Neuronal stem cell (in vitro differentiated cells): Measurements from ENCODE around the gene GYPA.

Experiments used
- DNase-seq: peaks from one replicate; pipeline ENCODE4 v3.0.0-alpha.2; 2013; ENCODE audit warnings: low spot score
- H2AFZ ChIP-seq: one replicate; pipeline ENCODE4 v1.6.1; 2013; ENCODE audit warnings: mild to moderate bottlenecking, low read length, inconsistent platforms
- H2AK5ac ChIP-seq: 2 replicates; pipeline ENCODE4 v1.6.1; 2013; ENCODE audit warnings: low read depth, mild to moderate bottlenecking, inconsistent platforms, low read length, moderate library complexity, mixed read lengths
- H2BK120ac ChIP-seq: 2 replicates; pipeline ENCODE4 v1.6.1; 2013; ENCODE audit warnings: low read depth, mild to moderate bottlenecking, inconsistent platforms, low read length, moderate library complexity, mixed read lengths
- H2BK12ac ChIP-seq: one replicate; pipeline ENCODE4 v1.6.1; 2013; ENCODE audit warnings: low read length, inconsistent platforms
- H2BK15ac ChIP-seq: 2 replicates; pipeline ENCODE4 v1.6.1; 2013; ENCODE audit warnings: mild to moderate bottlenecking, low read length, inconsistent platforms, mixed read lengths
- H2BK5ac ChIP-seq: one replicate; pipeline ENCODE4 v1.6.1; 2013; ENCODE audit warnings: inconsistent platforms, mild to moderate bottlenecking, low read length, moderate library complexity
- H3K14ac ChIP-seq: one replicate; pipeline ENCODE4 v1.6.1; 2013; ENCODE audit warnings: low read length, inconsistent platforms
- H3K18ac ChIP-seq: 2 replicates; pipeline ENCODE4 v1.6.1; 2013; ENCODE audit warnings: low read length, inconsistent platforms
- H3K23ac ChIP-seq: 2 replicates; pipeline ENCODE4 v1.6.1; 2013; ENCODE audit warnings: low read depth, mild to moderate bottlenecking, mixed read lengths, low read length, inconsistent platforms; ENCODE audit not compliant: poor library complexity
- H3K27ac ChIP-seq: replicated peaks from 3 replicates; pipeline ENCODE4 v1.5.1; 2013; ENCODE audit warnings: low read length, inconsistent platforms
- H3K27me3 ChIP-seq, 3 experiments: 2 replicates each; pipeline ENCODE4 v1.6.1; 2013; ENCODE audit warnings: low read length in 3 of 3, mild to moderate bottlenecking in 2 of 3, inconsistent platforms in 1 of 3, low read depth in 1 of 3, mixed read lengths in 1 of 3, moderate library complexity in 1 of 3; ENCODE audit not compliant: control insufficient read depth in 3 of 3, insufficient read depth in 3 of 3
- H3K36me3 ChIP-seq, 2 donors: replicated peaks in 1 of 2; 2 replicates each; pipeline ENCODE4 v1.6.1; 2013; ENCODE audit warnings: low read length in 2 of 2; ENCODE audit not compliant: control insufficient read depth in 2 of 2, insufficient read depth in 2 of 2
- H3K4ac ChIP-seq: 2 replicates; pipeline ENCODE4 v1.6.1; 2013; ENCODE audit warnings: inconsistent platforms, mild to moderate bottlenecking, low read length, moderate library complexity
- H3K4me1 ChIP-seq, 2 donors: 1 replicate in 1 of 2; 2 replicates in 1 of 2; pipeline ENCODE4 v1.6.1; 2013; ENCODE audit warnings: low read length in 2 of 2, low read depth in 1 of 2; ENCODE audit not compliant: control insufficient read depth in 2 of 2, insufficient read depth in 1 of 2
- H3K4me2 ChIP-seq: one replicate; pipeline ENCODE4 v1.6.1; 2013; ENCODE audit warnings: mild to moderate bottlenecking, low read length, inconsistent platforms; ENCODE audit not compliant: insufficient read depth, poor library complexity, severe bottlenecking
- H3K4me3 ChIP-seq, 2 donors: 2 replicates each; pipeline ENCODE4 v1.5.1; 2013; ENCODE audit warnings: low read length in 2 of 2, mild to moderate bottlenecking in 2 of 2, inconsistent platforms in 1 of 2, moderate library complexity in 1 of 2
- H3K79me1 ChIP-seq: one replicate; pipeline ENCODE4 v1.6.1; 2013; ENCODE audit warnings: low read depth, mild to moderate bottlenecking, inconsistent platforms, low read length, moderate library complexity
- H3K9ac ChIP-seq: one replicate; pipeline ENCODE4 v1.6.1; 2013; ENCODE audit warnings: mild to moderate bottlenecking, low read depth, low read length, inconsistent platforms; ENCODE audit not compliant: poor library complexity
- H3K9me3 ChIP-seq, 2 donors: replicated peaks in 1 of 2; 2 replicates each; pipeline versions ENCODE3 to v1.6.1; 2013; ENCODE audit warnings: low read length in 2 of 2, mild to moderate bottlenecking in 2 of 2, inconsistent platforms in 1 of 2, low read depth in 1 of 2, mixed read lengths in 1 of 2, moderate library complexity in 1 of 2; ENCODE audit not compliant: control insufficient read depth in 2 of 2, insufficient read depth in 1 of 2
- H4K8ac ChIP-seq: one replicate; pipeline ENCODE4 v1.6.1; 2013; ENCODE audit warnings: low read depth, mild to moderate bottlenecking, inconsistent platforms, low read length, moderate library complexity
- H4K91ac ChIP-seq: one replicate; pipeline ENCODE4 v1.6.1; 2013; ENCODE audit warnings: low read length, low read depth, mild to moderate bottlenecking, inconsistent platforms; ENCODE audit not compliant: poor library complexity
- WGBS, 2 donors: extraction: QIAGEN DNeasy Blood & Tissue Kit; methylation state at CpG; one replicate each; pipeline ENCODE4 v1.1.7; 2013; ENCODE audit warnings: missing lambda C conversion rate in 2 of 2, mixed read lengths in 1 of 2; ENCODE audit not compliant: insufficient read length in 2 of 2, insufficient replicate concordance in 1 of 2; ENCODE audit errors: extremely low coverage in 2 of 2; 5-methylcytosine and 5-hydroxymethylcytosine counted together

GYPA gene

GRCh38 chr4:144183165-144183564 is 42.6 kb upstream of the GYPA start:
- H3K18ac ChIP-seq = no peak overlapping the region
- no peak overlapping the region for H3K27ac ChIP-seq
- H3K4me1 ChIP-seq = peaks cover 2 to 9% of the 10 kb centered on the region in 2 donors
- no peak overlapping the region for H2BK12ac ChIP-seq
- no peak overlapping the region for H2AK5ac ChIP-seq
- H3K4me2 ChIP-seq = no peak overlapping the region
- H2BK15ac ChIP-seq = no peak overlapping the region
- H3K36me3 ChIP-seq = no peaks in the 10 kb centered on the region
- no peak overlapping the region for H3K4ac ChIP-seq
- H3K23ac ChIP-seq = no peak overlapping the region
- no peak overlapping the region for H3K4me3 ChIP-seq
- H4K8ac ChIP-seq = no peak overlapping the region
- H3K27me3 ChIP-seq = no peaks in the 10 kb centered on the region
- no peak overlapping the region for H3K14ac ChIP-seq
- H2AFZ ChIP-seq = no peak overlapping the region
- H3K9ac ChIP-seq = no peak overlapping the region
- H2BK5ac ChIP-seq = no peak overlapping the region
- no peak overlapping the region for H4K91ac ChIP-seq
- H3K79me1 ChIP-seq = no peaks in the 10 kb centered on the region
- no peak for DNase-seq
- H3K9me3 ChIP-seq = no peaks in the 10 kb centered on the region
- WGBS, 2 donors = no CpG with 5 or more reads among the region's 2 CpGs
- no peak overlapping the region for H2BK120ac ChIP-seq

- peaks cover 4 to 9% of the 10 kb centered on the region in 2 donors for H3K4me1 ChIP-seq
- H3K4ac ChIP-seq = no peak overlapping the region
- H3K18ac ChIP-seq = no peak overlapping the region
- peak overlapping the region in 1 of 2 donors; percentile 16 for H3K4me3 ChIP-seq
- H3K9ac ChIP-seq = no peak overlapping the region
- H2AK5ac ChIP-seq = no peak overlapping the region
- H3K79me1 ChIP-seq = no peaks in the 10 kb centered on the region
- no CpG with 5 or more reads among the region's 8 CpGs for WGBS, 2 donors
- H4K91ac ChIP-seq = no peak overlapping the region
- DNase-seq = no peak
- no peaks in the 10 kb centered on the region for H3K9me3 ChIP-seq
- no peak overlapping the region for H4K8ac ChIP-seq
- no peak overlapping the region for H3K14ac ChIP-seq
- H2AFZ ChIP-seq = peak overlapping the region; percentile 85
- H3K4me2 ChIP-seq = no peak overlapping the region
- no peaks in the 10 kb centered on the region for H3K27me3 ChIP-seq
- no peak overlapping the region for H2BK15ac ChIP-seq
- H2BK5ac ChIP-seq = no peak overlapping the region
- H3K36me3 ChIP-seq = no peaks in the 10 kb centered on the region
- H2BK12ac ChIP-seq = no peak overlapping the region
- no peak overlapping the region for H2BK120ac ChIP-seq
- no peak overlapping the region for H3K27ac ChIP-seq
- H3K23ac ChIP-seq = no peak overlapping the region
These were observed 40.9 kb upstream of the GYPA start for GRCh38 chr4:144181391-144181790.

GRCh38 chr4:144179152-144179739 is 38.7 kb upstream of the GYPA start:
- 100% methylated on average over 1 of the region's 1 CpG for WGBS, 2 donors
- Histone ChIP-seq H2BK15ac (no peak overlapping the region), H2AK5ac (no peak overlapping the region), H3K14ac (no peak overlapping the region), H2BK5ac (no peak overlapping the region), H3K4me3 (no peak overlapping the region), H2AFZ (no peak overlapping the region), H3K79me1 (no peaks in the 10 kb centered on the region), H4K91ac (no peak overlapping the region), H3K23ac (no peak overlapping the region), H3K9ac (no peak overlapping the region), H3K27ac (no peak overlapping the region), H3K36me3 (no peaks in the 10 kb centered on the region), H2BK12ac (no peak overlapping the region), H4K8ac (no peak overlapping the region), H3K27me3 (no peaks in the 10 kb centered on the region), H2BK120ac (no peak overlapping the region), H3K18ac (no peak overlapping the region), H3K9me3 (no peaks in the 10 kb centered on the region), H3K4ac (no peak overlapping the region), H3K4me2 (no peak overlapping the region), H3K4me1 (peaks cover 4 to 12% of the 10 kb centered on the region in 2 donors)
- DNase-seq = no peak

- no peak for DNase-seq
- Histone ChIP-seq H3K9me3 (no peaks in the 10 kb centered on the region), H3K27ac (no peak overlapping the region), H3K23ac (no peak overlapping the region), H2BK12ac (no peak overlapping the region), H3K4me2 (no peak overlapping the region), H3K18ac (no peak overlapping the region), H3K9ac (no peak overlapping the region), H3K79me1 (no peaks in the 10 kb centered on the region), H2BK5ac (no peak overlapping the region), H4K91ac (no peak overlapping the region), H3K4ac (no peak overlapping the region), H3K4me3 (no peak overlapping the region), H2BK15ac (no peak overlapping the region), H2BK120ac (no peak overlapping the region), H3K14ac (no peak overlapping the region), H2AK5ac (no peak overlapping the region), H3K27me3 (no peaks in the 10 kb centered on the region), H3K4me1 (peaks cover 4 to 12% of the 10 kb centered on the region in 2 donors), H2AFZ (no peak overlapping the region), H4K8ac (no peak overlapping the region), H3K36me3 (no peaks in the 10 kb centered on the region)
- WGBS, 2 donors = no CpG with 5 or more reads among the region's 2 CpGs
These were observed 37.9 kb upstream of the GYPA start for GRCh38 chr4:144178414-144178813.
